Ectodermal cell (in vitro differentiated cells): ENCODE data around the gene FAM234A.

Experiments used
- H3K27ac ChIP-seq: 2 replicates; pipeline ENCODE4 v1.7.0; 2013; ENCODE audit warnings: mild to moderate bottlenecking, low read depth, low read length; ENCODE audit not compliant: insufficient read depth, poor library complexity, severe bottlenecking
- H3K27me3 ChIP-seq: 2 replicates; pipeline ENCODE4 v1.7.0; 2013; ENCODE audit warnings: mild to moderate bottlenecking, low read length; ENCODE audit not compliant: insufficient read depth, control insufficient read depth, poor library complexity, severe bottlenecking
- H3K36me3 ChIP-seq: one replicate; pipeline ENCODE4 v1.7.0; 2013; ENCODE audit warnings: low read length; ENCODE audit not compliant: control insufficient read depth, insufficient read depth
- H3K4me1 ChIP-seq: one replicate; pipeline ENCODE4 v1.7.0; 2013; ENCODE audit warnings: low read length; ENCODE audit not compliant: control insufficient read depth, insufficient read depth
- H3K4me3 ChIP-seq: 2 replicates; pipeline ENCODE4 v1.7.0; 2013; ENCODE audit warnings: low read depth, low read length, control low read depth; ENCODE audit not compliant: insufficient read depth
- H3K9me3 ChIP-seq: 2 replicates; pipeline ENCODE4 v1.7.0; 2013; ENCODE audit warnings: mild to moderate bottlenecking, low read length, moderate library complexity; ENCODE audit not compliant: control insufficient read depth
- WGBS, 2 experiments: methylation state at CpG; one replicate each; pipeline ENCODE4 v1.1.7; 2013; ENCODE audit warnings: missing lambda C conversion rate in 2 of 2; 5-methylcytosine and 5-hydroxymethylcytosine counted together

Gene FAM234A

DNA sequence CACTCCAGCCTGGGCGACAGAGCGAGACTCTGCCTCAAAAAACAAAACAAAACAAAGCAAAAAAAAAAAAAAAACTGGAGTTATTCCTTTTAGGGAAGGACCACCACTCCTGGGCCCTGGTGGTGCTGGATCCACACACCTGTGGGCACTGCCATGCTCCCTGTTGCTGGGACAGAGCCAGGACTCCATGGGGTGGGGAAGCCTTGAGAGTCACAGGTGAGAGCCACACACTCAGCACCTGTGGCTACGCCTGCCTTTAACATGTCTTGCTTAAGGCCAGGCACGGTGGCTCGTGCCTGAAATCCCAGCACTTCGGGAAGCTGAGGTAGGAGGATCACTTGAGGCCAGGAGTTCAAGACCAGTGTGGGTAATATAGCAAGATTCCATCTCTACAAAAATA is 66.6 kb downstream of the FAM234A start:
- 87 to 97% methylated on average over 6 of the region's 6 CpGs for WGBS, 2 experiments
- no peaks in the 10 kb centered on the region for H3K4me1 ChIP-seq
- peaks cover 5% of the 10 kb centered on the region for H3K36me3 ChIP-seq
- no peak overlapping the region for H3K27ac ChIP-seq
- no peaks in the 10 kb centered on the region for H3K9me3 ChIP-seq
- H3K27me3 ChIP-seq, result no peaks in the 10 kb centered on the region
- H3K4me3 ChIP-seq, result no peak overlapping the region

DNA sequence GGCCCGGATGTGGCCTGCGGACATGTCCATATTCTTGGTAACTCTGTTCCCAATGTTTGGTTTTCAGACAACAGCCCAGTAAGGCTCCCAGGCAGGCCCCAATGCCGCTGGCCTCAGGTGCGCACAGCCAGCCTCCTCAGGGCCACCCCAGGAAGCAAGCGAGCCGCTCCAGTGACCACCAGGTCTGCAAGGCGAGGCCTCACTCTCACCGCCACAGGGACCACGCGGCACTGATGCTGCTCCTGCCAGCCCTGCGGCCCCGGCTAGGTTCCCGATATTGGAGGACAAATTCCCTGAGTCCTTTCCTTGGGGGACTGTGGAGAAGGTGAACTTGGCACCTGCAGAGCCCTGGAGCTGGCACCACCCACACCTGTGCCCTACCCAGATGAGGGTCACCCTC is 67.3 kb downstream of the FAM234A start:
- no peak overlapping the region for H3K27ac ChIP-seq
- WGBS, 2 experiments, result 96 to 98% methylated on average over 13 of the region's 13 CpGs
- H3K9me3 ChIP-seq, result no peaks in the 10 kb centered on the region
- H3K36me3 ChIP-seq, result peaks cover 5% of the 10 kb centered on the region
- no peak overlapping the region for H3K4me3 ChIP-seq
- no peaks in the 10 kb centered on the region for H3K4me1 ChIP-seq
- H3K27me3 ChIP-seq, result no peaks in the 10 kb centered on the region

DNA sequence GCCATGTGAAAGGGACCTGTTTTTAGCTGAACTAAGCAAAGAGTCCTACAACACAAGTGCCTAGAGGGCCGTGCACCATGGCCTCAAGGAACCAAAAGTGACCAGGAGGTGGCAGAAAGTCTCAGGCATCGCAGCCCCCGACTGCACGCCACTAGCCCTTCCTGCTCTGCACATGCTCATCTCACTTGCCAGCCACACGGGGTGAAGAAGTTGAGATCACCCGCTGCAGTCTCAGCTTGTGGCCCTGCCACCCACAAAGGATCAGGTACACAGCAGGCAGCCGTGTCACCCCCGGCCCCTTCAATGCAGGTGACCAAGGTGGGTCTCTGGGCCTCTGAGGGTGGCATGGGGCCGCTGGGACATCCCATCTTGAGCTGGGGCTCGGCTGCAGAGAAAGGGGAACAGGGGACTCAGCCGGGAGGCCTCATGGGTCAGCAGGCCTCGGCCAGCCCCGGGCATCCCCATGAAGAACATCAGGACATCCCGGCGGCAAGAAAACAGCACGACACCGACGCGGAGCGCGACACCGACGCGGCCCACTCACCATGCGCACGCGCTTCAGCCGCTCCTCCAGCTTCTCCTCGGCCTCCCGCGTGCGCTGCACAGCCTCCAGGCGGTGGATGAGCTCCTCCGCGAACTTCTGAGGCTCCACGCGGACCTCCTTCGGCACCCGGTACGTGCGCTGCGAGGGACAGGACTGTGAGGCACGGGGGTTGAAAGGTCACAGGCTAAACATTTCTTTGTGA is 69.3 kb downstream of the FAM234A start:
- Histone ChIP-seq H3K4me1 (no peaks in the 10 kb centered on the region), H3K4me3 (no peak overlapping the region), H3K27me3 (no peaks in the 10 kb centered on the region), H3K36me3 (no peaks in the 10 kb centered on the region), H3K9me3 (no peaks in the 10 kb centered on the region), H3K27ac (no peak overlapping the region)
- WGBS, 2 experiments, result 94 to 95% methylated on average over 43 of the region's 43 CpGs

DNA sequence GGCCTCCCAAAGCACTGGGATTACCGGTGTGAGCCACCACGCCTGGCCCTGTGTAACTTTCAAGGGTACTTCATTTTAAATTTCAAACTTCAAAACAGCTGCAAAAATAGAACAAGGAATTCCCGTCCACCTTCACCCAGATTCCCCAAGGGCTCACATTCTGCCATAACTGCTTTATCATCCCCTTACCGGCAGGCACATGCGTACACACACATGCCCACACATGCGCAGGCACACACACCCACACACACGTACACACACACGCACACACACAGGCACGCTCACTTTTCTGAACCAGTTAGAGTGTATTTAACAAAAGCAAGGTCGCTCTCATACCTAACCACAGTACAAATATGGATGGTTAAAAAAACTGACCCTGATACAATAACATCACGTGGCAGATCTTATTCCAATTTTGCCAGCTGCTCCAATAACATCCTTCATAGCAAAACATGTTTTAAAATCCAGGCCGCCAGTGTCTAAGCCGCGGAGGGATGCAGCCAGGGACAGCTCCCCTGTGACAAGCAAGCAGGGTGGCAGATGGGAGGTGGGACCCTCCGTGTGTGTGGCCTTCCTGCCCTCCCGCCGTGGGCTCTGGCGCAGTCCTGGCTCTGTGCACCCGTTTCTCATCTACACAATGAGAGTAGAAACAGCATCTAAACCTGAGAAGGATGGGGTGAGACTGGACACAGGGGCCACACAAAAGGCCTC is 71.5 kb downstream of the FAM234A start:
- no peaks in the 10 kb centered on the region for H3K4me1 ChIP-seq
- H3K27me3 ChIP-seq, result no peaks in the 10 kb centered on the region
- no peak overlapping the region for H3K4me3 ChIP-seq
- H3K9me3 ChIP-seq, result no peaks in the 10 kb centered on the region
- WGBS, 2 experiments, result 96 to 97% methylated on average over 19 of the region's 19 CpGs
- no peaks in the 10 kb centered on the region for H3K36me3 ChIP-seq
- no peak overlapping the region for H3K27ac ChIP-seq

DNA sequence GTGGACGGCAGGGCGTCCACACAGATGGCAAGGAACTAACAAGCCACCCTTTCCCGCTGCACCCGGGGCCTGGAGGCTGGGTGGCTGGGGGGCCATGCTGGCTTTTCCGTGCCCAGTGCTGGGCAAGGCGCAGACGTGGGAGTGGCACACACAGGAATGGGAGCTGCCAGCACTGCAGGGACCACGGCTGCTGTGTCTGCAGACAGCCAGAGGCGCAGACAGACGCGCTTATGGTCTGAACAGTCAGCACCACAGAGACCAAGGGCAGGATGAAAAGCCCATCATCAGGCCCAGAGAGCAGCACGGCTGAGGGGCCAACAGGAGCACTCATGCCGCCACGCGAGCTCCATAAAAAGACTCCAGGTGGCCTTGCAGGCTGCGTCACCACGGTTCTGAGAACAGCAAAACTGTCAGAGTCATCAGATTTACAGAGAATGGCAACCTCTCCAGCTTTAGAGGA is 72.3 kb downstream of the FAM234A start:
- no peaks in the 10 kb centered on the region for H3K4me1 ChIP-seq
- H3K4me3 ChIP-seq, result no peak overlapping the region
- no peaks in the 10 kb centered on the region for H3K27me3 ChIP-seq
- no peaks in the 10 kb centered on the region for H3K9me3 ChIP-seq
- no peak overlapping the region for H3K27ac ChIP-seq
- WGBS, 2 experiments, result 95% methylated on average over 17 of the region's 17 CpGs
- no peaks in the 10 kb centered on the region for H3K36me3 ChIP-seq

DNA sequence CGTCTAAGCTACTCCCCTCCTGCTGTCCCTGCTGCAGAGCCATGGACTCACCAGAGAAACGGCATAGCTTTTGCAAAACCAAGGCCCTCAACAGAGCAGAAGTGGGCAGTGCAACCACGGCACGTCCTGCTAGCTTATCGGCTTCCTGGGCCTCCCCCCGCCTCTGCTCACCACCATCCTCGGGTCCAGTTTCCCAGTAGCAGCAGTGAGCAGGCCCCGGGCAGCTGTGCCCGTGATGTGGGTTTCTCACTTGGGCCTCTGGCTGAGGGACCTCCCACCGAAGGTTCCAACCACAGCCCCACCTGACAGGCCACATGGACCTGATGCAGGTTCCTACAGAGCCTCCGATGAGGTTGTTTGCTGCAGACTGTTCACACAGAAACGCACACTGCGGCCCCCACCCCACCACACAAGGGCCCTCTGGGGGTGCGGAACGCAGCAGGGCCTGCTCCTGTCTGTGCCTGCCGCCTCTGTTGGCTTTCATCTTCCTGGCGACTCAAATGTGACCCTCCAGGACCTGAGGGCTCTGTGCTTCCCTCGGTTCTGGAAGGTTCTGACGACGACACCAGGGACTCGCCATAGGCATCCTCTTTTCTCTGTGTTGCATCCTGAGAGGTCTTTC is 73.2 kb downstream of the FAM234A start:
- Histone ChIP-seq H3K9me3 (no peaks in the 10 kb centered on the region), H3K36me3 (no peaks in the 10 kb centered on the region), H3K4me1 (no peaks in the 10 kb centered on the region), H3K27ac (no peak overlapping the region), H3K4me3 (no peak overlapping the region), H3K27me3 (no peaks in the 10 kb centered on the region)
- whole genome bisulfite sequencing, 2 experiments, result 95% methylated on average over 21 of the region's 21 CpGs

DNA sequence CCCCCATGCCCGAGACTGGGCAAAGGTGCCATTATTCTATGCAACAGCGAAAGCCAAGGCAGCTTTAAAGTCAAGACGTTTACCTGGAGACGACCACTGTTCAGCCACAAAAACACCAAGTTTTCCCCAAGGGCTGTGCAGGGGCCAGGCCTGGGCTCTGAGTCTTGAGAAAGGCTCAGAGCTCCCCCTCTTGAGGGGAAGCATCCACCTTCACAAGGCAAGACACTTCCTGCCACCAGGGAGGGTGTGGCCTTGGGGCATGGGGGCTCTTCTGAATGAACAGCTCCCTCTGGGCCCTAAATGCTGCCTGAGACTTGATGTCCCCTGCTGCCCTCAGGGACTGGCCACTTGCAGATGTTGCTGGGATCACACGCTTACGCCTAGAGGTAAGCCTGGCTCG is 74.9 kb downstream of the FAM234A start:
- Histone ChIP-seq H3K4me3 (no peak overlapping the region), H3K27me3 (no peaks in the 10 kb centered on the region), H3K9me3 (no peaks in the 10 kb centered on the region), H3K4me1 (no peaks in the 10 kb centered on the region), H3K27ac (no peak overlapping the region), H3K36me3 (no peaks in the 10 kb centered on the region)
- 84 to 85% methylated on average over 7 of the region's 7 CpGs for WGBS, 2 experiments

DNA sequence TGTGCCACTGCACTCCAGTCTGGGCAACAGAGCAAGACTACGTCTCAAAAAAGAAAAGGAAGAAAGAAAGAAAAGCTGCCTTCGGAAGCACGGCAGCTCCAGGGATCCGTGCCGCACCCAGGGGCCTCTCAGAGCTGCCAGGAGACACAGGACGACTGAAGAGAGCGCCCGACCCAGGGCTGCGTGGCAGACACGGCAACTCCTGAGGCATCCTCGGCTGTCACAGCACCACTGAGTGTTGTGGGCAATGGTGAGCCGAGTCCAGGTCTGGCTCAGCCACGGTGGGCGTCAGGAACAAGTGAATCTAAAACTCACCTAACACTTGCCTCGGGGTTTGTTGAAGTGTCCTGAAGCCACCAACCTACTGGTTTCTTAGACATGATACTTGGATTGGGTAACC is 77.1 kb downstream of the FAM234A start:
- Histone ChIP-seq H3K27me3 (no peaks in the 10 kb centered on the region), H3K27ac (no peak overlapping the region), H3K4me1 (no peaks in the 10 kb centered on the region), H3K36me3 (no peaks in the 10 kb centered on the region), H3K4me3 (no peak overlapping the region), H3K9me3 (no peaks in the 10 kb centered on the region)
- WGBS, 2 experiments, result 96 to 97% methylated on average over 15 of the region's 15 CpGs

DNA sequence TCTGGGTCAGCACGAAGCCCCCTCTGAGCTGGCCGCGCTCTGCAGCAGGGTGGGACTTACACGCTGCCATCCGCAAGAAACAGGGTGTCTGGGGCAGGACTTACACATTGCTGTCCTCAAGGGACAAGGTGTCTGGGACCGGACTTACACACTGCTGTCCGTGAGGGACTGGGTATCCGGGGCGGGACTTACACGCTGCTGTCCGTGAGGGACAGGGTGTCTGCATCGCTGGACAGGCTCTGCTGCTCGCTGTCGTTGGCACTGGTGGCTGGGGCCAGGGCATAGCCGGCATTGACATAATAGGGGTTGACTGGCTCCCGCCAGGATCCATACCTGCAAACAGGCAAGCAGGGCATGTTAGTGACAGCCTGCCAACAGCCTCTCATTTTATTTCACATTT is 79.7 kb downstream of the FAM234A start:
- Histone ChIP-seq H3K4me1 (no peaks in the 10 kb centered on the region), H3K4me3 (no peak overlapping the region), H3K36me3 (no peaks in the 10 kb centered on the region), H3K9me3 (no peaks in the 10 kb centered on the region), H3K27me3 (no peaks in the 10 kb centered on the region), H3K27ac (no peak overlapping the region)
- WGBS, 2 experiments, result 95 to 96% methylated on average over 16 of the region's 16 CpGs

DNA sequence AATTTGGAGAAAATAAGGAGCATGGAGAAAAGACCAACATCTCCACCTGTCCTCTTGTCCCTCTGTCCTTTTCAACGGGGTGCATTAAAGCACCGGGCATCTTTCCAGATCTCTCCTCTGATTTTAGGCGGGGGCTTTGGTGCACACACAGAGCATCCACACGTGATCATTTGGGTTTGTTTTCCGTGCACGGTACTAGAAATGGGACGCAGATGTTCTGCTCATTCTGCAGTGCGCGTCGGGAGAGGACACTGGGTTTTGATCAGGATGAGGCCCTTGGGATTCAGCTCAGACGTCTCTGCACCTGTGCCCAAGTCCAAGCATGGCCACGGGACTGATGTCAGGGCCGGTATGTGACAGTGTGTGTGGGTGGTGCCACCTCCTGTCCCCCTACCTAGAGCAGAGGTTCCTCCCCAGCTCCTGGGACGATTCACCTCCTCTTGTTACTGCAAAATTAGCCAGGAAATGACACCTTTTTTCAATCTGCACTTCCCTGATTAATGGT is 80.2 kb downstream of the FAM234A start:
- H3K27ac ChIP-seq, result no peak overlapping the region
- no peaks in the 10 kb centered on the region for H3K4me1 ChIP-seq
- H3K9me3 ChIP-seq, result no peaks in the 10 kb centered on the region
- 92 to 94% methylated on average over 14 of the region's 14 CpGs for WGBS, 2 experiments
- no peak overlapping the region for H3K4me3 ChIP-seq
- H3K27me3 ChIP-seq, result no peaks in the 10 kb centered on the region
- H3K36me3 ChIP-seq, result no peaks in the 10 kb centered on the region
